HG03039 (cell line): ENCODE results near the gene PCYOX1L.

Experiments used
- ATAC-seq: cut with Tn5 transposase; IDR thresholded peaks from one replicate; pipeline ENCODE4 v1.9.1; 2021; ENCODE audit warnings: mild to moderate bottlenecking, moderate library complexity; ENCODE audit not compliant: unreplicated experiment

PCYOX1L gene, protein sequence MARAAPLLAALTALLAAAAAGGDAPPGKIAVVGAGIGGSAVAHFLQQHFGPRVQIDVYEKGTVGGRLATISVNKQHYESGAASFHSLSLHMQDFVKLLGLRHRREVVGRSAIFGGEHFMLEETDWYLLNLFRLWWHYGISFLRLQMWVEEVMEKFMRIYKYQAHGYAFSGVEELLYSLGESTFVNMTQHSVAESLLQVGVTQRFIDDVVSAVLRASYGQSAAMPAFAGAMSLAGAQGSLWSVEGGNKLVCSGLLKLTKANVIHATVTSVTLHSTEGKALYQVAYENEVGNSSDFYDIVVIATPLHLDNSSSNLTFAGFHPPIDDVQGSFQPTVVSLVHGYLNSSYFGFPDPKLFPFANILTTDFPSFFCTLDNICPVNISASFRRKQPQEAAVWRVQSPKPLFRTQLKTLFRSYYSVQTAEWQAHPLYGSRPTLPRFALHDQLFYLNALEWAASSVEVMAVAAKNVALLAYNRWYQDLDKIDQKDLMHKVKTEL

DNA sequence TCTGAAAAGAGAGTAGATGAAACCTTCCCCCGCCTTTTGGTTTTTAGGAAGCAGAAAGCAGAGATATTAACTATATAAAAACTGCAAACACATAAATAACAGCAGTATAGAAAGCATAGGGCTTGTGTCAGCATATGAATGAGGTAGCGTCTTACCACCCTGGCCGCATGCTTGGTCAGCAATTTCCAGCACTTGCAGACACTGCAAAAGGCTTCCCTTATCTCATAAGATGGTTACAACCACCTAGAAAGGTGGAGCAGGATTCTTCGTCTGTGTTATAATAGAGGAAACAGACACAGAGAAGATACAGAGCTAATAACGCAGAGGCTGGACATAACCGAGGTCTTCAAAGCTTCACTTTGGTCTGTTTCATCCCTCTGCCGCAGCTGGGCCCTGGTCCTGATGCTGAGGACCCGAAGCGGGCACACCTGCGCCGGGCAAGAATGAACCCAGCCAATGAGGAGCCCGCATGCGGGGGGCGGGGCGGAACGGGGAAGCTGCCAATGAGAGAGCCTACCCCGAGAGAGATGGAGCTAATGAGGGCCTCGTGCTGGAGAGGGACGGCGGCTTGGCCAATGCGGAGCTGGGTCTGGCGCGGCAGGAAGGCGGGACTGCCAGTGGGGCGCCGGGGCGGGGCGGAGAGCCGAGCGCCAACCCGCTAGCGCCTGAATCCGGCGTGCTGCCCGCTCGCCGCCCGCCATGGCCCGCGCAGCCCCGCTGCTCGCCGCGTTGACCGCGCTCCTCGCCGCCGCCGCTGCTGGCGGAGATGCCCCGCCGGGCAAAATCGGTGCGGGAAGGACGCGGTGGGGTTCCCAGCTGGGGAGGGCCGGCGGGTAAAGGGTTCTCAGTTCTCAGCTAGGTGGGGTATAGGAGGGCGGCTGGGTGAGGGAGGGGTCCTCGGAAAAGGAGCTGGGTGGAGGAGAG, at the start of gene PCYOX1L:
Gene PCYOX1L, plus strand, starts transcription at position 677 of the 924 bp plus-strand sequence. Its CDS starts 23 bp downstream, at position 700.
- ATAC-seq, result peak; percentile 99

DNA sequence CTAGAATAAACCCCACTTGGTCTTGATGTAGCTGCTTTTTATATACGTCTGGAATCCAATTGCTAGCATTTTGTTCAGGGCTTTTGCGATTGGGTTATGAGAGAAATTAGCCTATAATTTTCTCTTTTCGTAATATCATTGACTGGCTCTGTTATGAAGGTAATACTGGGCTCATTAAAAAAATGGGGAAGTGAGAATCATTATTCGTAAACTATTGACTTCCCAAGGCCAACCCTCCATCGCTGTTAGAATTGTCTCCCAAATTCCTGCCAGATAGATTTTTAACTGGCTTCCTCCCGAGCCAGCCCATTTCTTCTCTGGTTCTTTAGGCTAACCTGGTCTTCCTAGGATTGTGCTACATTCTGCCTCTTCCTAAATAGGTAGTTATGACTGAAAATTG, 48.5 kb upstream of the PCYOX1L start:
- no peak for ATAC-seq

DNA sequence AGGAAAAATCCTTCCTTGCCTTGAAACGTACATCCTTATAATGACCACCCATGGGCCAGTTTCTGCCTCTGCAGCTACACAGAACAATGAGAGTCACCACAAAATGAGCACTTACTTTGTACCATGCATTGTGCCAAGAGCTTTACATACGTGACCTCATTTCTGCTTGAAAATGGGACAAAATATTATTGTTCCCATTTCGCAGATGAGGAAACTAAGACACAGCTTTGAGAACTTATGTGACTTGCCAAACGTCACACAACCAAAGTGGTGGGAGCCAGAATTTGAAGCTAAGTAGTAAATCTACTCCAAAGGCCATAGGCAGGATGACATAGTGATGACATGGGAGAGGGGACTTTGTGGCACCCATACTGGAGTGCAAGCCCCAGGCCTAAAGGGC, 47.4 kb upstream of the PCYOX1L start:
- no peak for ATAC-seq

DNA sequence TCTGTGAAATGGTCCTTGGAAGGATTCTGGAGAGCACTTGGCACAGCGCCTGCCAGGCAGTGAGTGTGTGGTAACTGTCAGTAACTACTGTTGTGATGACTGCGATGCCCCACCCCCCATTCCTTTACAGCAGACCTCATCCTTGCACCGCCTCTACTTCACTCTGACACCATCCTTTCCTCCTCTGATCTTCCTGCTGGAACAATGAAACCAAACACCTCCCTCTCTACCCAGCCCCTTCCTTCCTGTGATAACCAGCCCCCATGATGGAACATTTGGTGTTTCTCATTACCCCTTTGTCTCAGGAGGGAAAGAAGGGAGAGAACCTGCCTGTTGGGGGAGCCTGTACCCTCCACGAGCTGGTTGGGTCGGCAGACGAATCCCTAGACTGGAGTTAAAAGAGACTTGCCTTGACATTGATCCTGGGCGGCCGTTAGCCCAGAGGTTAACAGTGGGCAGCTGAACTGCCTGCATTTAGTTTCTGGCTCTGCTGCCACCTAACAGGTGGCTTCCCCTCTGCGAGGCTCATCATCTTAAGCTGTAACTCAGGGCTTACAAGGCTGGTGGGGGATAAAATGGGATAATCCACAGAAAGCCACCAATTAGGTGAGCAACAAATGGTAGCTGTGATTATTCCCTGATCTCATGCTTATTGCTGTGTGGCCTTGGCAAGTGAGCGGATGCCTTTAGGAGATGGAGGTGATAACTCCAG, 46.7 kb upstream of the PCYOX1L start:
- ATAC-seq, result no peak

DNA sequence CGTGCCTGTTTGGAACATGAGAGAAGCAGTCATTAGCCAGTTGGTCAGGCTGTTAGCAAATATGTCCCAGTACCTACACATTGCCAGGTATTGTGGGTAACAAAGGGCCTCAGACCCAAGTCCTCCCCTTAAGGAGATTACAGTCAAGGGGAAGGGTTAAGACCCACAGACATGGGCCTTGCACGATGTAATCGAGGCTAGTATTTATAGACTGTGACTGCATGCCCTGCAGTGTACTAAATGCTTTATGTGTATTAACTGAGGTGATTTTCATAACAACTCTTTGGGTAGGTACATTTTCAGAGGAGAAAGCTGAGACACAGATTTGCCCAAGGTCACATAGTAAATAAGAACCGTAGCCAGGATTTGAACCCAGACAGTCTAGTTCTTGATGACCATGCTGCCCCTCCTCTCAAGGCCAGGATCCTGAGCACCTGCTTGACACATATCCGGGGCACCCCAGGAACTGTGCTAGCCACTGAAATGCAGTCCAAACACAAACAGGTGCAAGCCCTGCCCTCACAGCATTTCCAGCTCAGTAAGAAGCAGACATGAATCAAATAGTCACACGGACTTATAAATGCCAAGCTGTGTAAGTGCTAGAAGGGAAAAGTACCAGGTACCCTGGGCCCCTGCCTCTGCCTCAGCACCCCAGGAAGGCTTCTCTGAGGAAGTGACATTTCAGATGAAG, 44.5 kb upstream of the PCYOX1L start:
- no peak for ATAC-seq

DNA sequence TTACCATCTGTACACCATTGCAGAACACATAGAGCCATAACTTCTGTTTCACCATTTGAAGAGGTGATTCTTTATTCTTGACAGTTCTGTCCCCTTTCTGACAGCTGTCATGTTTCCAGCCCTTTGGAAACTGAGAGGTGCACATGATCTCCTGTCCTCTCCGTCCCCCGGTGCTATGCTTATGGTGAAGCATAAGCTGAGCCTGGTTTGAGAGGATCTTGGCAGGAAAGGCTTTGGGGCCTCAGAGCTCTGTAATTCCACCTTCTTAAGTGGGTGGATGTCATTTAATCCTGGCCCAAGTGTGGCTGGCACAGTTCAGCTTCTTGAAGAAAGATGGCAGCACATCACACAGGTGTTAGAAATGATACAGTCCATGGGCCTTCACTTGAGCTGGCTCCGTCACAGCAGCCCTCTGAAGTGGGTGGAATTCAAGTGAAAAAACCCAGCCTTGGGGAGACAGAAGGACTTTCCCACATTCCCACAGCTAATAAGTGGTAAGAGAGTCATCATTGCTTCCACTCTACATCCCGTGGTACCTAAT, 43.2 kb upstream of the PCYOX1L start:
- no peak for ATAC-seq

DNA sequence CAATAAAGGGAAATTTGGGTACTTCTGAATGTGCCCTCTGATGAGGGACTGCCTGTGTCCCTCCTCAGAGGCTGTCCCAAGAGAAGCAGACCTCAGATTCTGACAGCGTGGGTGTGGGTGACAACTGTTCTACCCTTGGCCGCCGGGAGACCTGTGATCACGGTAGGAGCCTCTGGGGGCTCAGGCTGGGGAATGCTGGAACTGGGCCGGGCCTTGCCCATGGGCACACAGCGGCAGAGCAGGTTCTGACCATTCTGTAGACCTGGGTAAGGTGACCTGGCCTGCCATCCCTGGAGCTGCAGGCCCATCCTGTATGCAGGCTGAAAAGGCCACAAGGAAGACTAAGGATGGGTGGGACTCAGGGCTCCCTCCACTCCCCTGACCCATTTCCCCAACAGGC, 42.1 kb upstream of the PCYOX1L start:
- no peak for ATAC-seq

DNA sequence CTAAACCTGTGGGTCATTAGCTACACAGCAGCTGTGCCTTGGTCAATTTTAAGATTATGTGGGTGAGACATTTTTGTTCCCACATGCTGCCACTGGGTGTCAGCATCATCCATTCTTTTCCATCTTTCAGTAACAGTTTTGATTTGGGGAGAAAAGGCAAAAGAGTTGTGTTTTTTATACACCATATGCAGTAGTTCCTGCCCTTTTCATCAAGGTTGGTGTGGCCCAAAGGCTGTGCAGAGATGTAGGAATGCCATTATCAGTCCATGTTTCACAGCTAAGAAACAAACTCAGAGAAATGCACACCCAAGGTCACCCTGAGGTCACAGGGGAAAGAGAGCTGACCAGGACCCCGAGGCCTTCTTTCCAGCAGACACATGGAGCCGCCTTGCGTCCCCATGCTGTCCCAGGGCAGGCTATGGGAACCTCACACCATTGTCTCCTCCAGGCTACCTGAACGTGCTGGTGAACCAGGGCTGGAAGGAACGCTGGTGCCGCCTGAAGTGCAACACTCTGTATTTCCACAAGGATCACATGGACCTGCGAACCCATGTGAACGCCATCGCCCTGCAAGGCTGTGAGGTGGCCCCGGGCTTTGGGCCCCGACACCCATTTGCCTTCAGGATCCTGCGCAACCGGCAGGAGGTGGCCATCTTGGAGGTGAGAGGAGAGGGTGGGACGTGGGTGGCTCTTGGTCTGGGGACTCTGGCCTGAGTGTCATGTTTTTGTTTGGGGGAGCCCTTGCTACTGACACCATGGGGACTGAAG, 40.4 kb upstream of the PCYOX1L start:
- no peak for ATAC-seq

DNA sequence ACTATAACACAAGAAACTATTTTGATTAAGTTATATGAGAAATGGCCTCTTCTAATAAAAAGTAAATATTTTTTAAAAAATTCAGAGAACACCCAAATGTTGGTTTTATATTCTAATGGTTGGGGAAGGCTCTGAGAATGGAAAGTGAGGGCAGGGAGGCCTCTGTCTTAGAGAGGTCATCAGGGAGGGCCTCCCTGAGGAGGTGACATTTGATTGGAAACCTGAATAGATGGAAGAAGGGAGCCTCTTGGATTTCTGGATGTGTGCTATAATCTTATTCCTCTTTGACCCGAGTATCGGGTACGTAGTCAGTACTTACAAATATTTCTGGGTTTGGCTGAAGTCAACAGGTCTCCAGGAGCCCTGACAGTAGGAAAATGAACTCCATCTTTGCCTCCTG, 38.7 kb upstream of the PCYOX1L start:
- ATAC-seq, result no peak

DNA sequence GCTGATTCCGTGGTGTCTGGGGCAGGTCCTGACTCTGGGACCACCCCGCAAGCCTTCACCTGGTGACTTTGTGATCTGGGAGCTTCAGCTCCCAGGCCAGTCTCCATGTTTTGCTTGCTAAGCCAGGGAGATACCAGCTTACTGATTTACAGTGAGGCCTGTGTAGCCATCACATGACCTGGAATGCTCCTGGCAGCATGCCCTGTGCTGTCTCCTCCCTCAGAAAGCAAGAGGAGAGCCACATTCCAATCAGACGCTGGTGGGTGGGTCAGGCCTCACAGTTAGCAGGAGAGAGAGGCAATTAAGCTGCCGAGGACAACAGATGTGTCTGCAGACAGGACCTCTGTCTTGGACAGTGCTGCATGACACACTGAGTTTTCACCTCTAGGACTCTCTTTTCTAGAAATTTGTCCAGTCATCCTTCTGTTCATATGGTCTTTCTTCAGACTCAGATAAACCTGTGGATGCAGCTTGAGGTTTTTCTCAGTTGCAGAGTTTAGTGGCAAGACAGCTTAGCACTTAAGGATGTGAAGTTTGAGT, 37.0 kb upstream of the PCYOX1L start:
- ATAC-seq, result no peak

DNA sequence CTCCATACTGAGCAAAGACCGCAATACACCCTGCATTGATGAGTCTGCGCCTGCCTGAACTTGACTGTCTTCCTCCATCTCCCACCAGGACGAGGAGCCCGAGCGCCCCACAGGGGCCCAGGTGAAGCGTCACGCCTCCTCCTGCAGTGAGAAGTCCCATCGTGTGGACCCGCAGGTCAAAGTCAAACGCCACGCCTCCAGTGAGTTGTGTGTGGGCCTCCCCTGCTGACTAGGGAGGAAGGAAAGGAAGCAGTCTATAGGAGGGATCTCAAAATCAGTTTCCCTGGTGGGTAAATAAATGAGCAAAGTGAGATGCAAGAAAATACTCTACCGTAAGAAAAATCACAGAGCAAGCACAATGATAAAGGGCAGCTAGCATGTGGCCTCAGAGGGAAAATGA, 35.3 kb upstream of the PCYOX1L start:
- ATAC-seq, result no peak

DNA sequence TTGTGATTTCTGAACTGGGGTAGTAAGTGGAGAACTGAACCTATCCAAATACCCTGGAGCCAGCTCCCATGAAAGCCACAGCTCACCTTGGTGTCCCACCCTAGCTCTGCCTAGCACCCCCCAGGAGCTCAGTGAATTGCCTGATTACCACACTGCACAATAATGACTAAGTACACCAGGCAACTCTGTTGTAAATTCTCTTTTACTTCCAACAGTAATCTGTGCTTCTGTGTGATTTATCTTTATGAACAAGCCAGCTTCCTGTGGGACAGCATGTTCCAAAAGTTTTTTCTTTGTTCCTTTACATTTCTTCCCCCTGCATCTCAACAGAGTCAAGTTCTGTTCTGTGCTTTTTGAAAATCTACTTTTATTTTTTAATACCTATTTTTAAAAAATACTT, 34.6 kb upstream of the PCYOX1L start:
- no peak for ATAC-seq

DNA sequence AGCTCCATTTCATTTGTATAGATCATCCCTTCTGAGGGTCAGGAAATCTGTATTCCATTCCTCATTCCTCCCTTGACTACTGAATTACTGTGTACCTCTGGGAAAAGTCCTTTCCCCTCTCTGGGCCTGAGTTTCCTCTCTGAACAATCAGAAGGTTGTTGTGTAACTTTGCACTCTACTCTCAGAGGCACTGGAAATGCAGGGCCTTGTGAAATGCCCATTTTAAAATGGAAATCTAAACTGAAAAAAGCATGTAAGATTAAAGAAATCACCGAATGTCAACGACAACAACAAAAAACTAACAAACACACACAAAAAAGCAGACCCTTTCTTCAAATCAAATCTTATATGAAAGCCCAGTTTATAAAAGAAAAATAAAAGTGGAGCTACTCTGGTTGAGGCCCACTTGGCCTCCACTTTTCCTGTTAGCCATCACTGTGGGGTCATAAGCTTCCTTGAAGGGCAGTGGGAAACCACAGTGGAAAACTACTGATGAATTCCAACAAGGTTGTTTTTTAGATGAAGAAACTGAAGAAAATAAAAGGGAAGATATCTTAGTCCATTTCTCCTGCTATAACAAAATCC, 34.1 kb upstream of the PCYOX1L start:
- ATAC-seq, result no peak

DNA sequence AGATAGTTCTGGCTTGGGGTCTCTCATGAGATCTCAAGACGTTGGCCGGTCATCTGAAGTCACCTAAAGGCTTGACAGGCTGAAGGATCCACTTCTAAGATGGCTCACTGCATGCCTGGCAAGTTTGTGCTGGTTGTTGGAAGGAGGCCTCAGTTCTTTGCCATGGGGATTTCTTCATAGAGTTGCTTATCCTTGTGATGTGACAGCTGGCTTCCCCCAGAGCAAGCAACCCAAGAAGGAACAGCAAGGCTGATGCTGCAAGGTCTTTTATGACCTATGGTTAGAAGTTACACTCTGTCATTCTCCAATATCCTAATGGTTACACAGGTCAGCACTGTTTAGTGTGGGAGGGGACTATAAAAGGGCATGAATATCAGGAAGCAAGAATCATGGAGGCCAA, 33.2 kb upstream of the PCYOX1L start:
- no peak for ATAC-seq

DNA sequence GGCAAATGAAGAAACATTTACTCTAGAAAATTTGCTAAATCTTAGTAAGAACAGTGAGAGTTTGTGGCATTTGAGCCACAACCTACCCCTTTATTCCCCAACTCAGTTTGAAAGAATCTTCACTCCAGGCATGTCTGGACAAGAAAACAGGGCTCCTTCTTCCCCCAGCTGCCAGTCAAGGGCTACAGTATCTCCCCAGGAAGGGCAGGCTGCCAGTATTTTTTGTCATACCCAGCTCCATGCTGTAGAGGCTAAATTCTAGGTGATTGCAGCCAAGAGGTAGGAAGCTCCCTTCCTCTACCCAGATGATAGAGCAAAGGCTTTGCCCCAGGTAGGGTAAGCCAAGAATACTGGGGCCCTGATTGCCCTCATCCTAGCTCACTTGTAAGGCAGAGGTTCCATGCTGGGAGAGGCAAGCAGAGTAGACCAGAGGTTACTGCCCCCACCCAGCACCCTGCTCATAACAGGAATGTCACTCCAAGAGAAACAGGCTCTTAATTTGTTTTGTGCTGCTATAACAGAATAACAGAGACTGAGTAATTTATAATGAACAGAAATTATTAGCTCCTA, 32.6 kb upstream of the PCYOX1L start:
- no peak for ATAC-seq

DNA sequence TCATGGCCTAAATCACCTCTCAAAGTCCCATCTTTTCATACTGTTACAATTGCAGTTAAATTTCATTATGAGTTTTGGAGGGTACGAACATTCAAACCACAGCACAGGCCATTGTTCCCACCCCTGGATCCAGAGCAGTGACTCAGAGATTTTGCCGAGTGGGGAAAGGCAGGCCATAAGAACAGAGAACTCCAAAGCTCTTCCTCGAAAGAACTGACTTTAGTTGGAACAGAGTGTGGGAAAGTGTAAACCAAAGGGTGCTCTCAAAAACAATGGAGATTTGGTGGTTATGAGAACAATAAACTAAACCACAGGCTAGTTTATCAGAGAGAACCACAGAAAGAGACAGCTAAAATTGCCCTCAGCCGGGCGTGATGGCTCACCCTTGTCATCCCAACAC, 32.0 kb upstream of the PCYOX1L start:
- no peak for ATAC-seq

DNA sequence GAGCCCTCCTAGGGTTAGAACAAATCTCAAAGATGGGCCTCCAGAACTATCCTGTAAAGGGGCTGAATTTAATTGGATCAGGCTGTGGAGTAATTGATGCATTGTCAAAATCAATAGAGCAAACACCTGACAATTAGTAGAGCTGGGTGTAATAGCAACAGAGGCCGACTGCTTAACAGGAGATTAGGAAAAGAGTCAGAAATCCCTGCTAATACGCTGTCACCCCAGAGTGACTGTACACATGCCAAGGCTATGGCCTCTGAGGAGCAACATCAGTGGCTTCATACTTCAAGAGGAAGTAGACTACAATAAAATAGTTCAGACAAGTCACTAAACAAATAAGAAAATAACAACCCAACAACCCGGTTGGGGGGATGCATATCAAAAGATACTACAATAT, 31.2 kb upstream of the PCYOX1L start:
- no peak for ATAC-seq

DNA sequence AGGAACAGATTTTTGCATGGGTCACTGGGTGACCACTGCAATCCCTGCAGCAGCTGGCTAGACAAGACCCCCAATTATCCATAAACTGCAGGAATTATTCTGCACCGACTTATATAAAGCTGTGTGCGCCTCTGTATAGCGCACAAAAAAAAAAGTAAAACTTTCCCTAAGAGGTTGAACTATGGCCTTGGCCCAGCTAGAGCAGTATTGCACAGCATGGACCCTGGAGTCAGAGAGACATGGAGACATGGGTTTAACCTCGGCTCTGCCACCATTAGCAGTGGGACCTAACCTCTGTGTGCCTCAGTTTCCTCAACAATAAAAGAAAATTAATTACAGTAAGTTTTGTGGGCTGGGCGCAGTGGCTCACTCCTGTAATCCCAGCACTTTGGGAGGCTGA, 29.7 kb upstream of the PCYOX1L start:
- ATAC-seq, result no peak
